ENCODE measurements around the gene ITPR1. TPM values are rescaled to one million over a fixed set of nuclear protein-coding genes. Genes with fewer than 3 reads are reported as not detected.

The ITPR1 gene
- total RNA-seq, 2 donors from 2014 or later: 136 to 147 TPM

Other genes starting within 250 kb of the ITPR1 start
- gene SETMAR, start 190.0 kb upstream of the ITPR1 start, total RNA-seq: 10 to 100 TPM; 20.7 to 25.8 TPM
- gene SUMF1, start 26.1 kb upstream of the ITPR1 start, total RNA-seq: 10 to 100 TPM; 24.3 to 29.8 TPM